SK-N-SH treated with all-trans-retinoic acid at 6 μM for 48 hours (cell line): ENCODE measurements around the gene DUSP16.

Experiments
- ATAC-seq: fragments of 200-7000 bp; cut with Tn5 transposase; 3 replicates; pipeline ENCODE4 v1.9.1; 2020; ENCODE audit warnings: mild to moderate bottlenecking, moderate library complexity
- ARNTL ChIP-seq: fragments of 450-650 bp; formaldehyde crosslinking; IDR thresholded peaks from 2 replicates; pipeline ENCODE4 v1.5.0; 2020; ENCODE audit warnings: low read depth, mild to moderate bottlenecking, moderate library complexity, borderline replicate concordance
- BACH2 ChIP-seq: fragments of 250-450 bp; sonication (Bioruptor Pico); IDR thresholded peaks from 2 replicates; pipeline ENCODE4 v1.9.0; 2021; ENCODE audit warnings: mild to moderate bottlenecking, borderline replicate concordance
- GLIS3 ChIP-seq: fragments of 250-450 bp; sonication (Bioruptor Pico); IDR thresholded peaks from 2 replicates; pipeline ENCODE4 v1.5.0; 2020; ENCODE audit warnings: mild to moderate bottlenecking, moderate library complexity
- ISL1 ChIP-seq: fragments of 250-450 bp; sonication (Bioruptor Pico); IDR thresholded peaks from 2 replicates; pipeline ENCODE4 v2.1.2; 2022; ENCODE audit warnings: mild to moderate bottlenecking, moderate library complexity
- OSR1 ChIP-seq: fragments of 250-450 bp; sonication (Bioruptor Pico); IDR thresholded peaks from 2 replicates; pipeline ENCODE4 v1.8.0; 2022; ENCODE audit warnings: moderate library complexity, mild to moderate bottlenecking, inconsistent platforms
- PPARA ChIP-seq: fragments of 250-450 bp; sonication (Bioruptor Pico); IDR thresholded peaks from 2 replicates; pipeline ENCODE4 v1.5.0; 2020; ENCODE audit warnings: mild to moderate bottlenecking, borderline replicate concordance
- RARB ChIP-seq: fragments of 250-450 bp; sonication (Bioruptor Pico); IDR thresholded peaks from 2 replicates; pipeline ENCODE4 v1.8.0; 2021; ENCODE audit warnings: mild to moderate bottlenecking, moderate library complexity
- TOX ChIP-seq: fragments of 250-450 bp; sonication (Bioruptor Pico); IDR thresholded peaks from 2 replicates; pipeline ENCODE4 v1.8.0; 2021; ENCODE audit warnings: mild to moderate bottlenecking, moderate library complexity, borderline replicate concordance
- ZNF70 ChIP-seq: fragments of 450-650 bp; formaldehyde crosslinking; IDR thresholded peaks from 2 replicates; pipeline ENCODE4 v1.5.0; 2020; ENCODE audit warnings: mild to moderate bottlenecking, moderate library complexity
- ZNF8 ChIP-seq: fragments of 450-650 bp; formaldehyde crosslinking; IDR thresholded peaks from 2 replicates; pipeline ENCODE4 v1.5.0; 2020; ENCODE audit warnings: mild to moderate bottlenecking, moderate library complexity
- TF ChIP-seq, protein P1 (sequence below): fragments of 250-450 bp; sonication (Bioruptor Pico); IDR thresholded peaks from 2 replicates; pipeline ENCODE4 v1.5.0; 2020; ENCODE audit warnings: mild to moderate bottlenecking, moderate library complexity
- TF ChIP-seq, protein P2 (sequence below): fragments of 250-450 bp; sonication (Bioruptor Pico); IDR thresholded peaks from 2 replicates; pipeline ENCODE4 v1.5.1; 2020; ENCODE audit warnings: low read depth, mild to moderate bottlenecking, moderate library complexity
- TF ChIP-seq, protein P3 (sequence below): fragments of 250-450 bp; sonication (Bioruptor Pico); IDR thresholded peaks from 2 replicates; pipeline ENCODE4 v1.5.1; 2021; ENCODE audit warnings: mild to moderate bottlenecking, moderate library complexity

The DUSP16 gene

DNA sequence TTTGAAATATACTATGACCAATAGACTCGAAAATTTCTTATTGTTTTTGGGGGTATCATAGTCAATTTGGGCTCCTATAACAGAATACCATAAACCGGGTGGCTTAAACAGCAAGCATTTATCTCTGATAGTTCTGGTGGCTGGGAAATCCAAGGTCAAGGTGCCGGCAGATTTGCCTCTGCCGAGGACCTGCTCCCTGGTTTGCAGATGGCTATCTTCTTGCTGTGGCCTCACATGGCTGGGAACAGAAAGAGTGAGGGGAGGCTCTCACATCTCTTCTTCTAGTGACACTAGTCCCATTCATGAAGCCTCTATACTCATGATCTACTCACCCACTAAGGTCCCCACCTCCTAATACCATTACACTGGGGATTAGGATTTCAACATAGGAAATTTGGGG is 135.1 kb downstream of the DUSP16 start:
- no peak for TF ChIP-seq ZNF8 (CRISPR knock-in tag)
- no peak for ATAC-seq

DNA sequence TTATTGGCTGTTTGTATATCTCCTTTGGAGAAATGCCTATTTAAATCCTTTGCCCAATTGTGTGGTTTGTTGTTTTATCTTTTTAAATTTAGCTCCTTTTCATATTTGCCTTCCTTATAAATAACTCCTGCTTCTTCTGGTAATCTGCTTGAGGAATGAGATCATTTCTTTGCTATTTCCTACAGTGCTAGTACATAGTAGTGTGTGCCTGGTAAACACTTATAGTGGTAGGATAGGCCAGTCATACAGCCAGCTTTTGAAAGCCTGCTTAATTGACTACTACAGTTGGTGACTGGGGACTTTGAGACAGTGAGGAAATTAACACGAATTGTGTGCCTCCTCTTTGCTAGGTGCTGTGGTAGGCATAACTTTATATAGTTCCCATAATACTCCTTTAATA is 137.0 kb downstream of the DUSP16 start:
- TF ChIP-seq, protein P1, sequence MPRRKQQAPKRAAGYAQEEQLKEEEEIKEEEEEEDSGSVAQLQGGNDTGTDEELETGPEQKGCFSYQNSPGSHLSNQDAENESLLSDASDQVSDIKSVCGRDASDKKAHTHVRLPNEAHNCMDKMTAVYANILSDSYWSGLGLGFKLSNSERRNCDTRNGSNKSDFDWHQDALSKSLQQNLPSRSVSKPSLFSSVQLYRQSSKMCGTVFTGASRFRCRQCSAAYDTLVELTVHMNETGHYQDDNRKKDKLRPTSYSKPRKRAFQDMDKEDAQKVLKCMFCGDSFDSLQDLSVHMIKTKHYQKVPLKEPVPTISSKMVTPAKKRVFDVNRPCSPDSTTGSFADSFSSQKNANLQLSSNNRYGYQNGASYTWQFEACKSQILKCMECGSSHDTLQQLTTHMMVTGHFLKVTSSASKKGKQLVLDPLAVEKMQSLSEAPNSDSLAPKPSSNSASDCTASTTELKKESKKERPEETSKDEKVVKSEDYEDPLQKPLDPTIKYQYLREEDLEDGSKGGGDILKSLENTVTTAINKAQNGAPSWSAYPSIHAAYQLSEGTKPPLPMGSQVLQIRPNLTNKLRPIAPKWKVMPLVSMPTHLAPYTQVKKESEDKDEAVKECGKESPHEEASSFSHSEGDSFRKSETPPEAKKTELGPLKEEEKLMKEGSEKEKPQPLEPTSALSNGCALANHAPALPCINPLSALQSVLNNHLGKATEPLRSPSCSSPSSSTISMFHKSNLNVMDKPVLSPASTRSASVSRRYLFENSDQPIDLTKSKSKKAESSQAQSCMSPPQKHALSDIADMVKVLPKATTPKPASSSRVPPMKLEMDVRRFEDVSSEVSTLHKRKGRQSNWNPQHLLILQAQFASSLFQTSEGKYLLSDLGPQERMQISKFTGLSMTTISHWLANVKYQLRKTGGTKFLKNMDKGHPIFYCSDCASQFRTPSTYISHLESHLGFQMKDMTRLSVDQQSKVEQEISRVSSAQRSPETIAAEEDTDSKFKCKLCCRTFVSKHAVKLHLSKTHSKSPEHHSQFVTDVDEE (CRISPR knock-in tag), result no peak
- no peak for TF ChIP-seq PPARA (CRISPR knock-in tag)
- no peak for TF ChIP-seq RARB (CRISPR knock-in tag)
- TF ChIP-seq, protein P2, sequence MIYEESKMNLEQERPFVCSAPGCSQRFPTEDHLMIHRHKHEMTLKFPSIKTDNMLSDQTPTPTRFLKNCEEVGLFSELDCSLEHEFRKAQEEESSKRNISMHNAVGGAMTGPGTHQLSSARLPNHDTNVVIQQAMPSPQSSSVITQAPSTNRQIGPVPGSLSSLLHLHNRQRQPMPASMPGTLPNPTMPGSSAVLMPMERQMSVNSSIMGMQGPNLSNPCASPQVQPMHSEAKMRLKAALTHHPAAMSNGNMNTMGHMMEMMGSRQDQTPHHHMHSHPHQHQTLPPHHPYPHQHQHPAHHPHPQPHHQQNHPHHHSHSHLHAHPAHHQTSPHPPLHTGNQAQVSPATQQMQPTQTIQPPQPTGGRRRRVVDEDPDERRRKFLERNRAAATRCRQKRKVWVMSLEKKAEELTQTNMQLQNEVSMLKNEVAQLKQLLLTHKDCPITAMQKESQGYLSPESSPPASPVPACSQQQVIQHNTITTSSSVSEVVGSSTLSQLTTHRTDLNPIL (CRISPR knock-in tag), result no peak
- TF ChIP-seq ZNF70 (CRISPR knock-in tag), result no peak
- TF ChIP-seq BACH2 (CRISPR knock-in tag), result no peak
- no peak for TF ChIP-seq ARNTL (CRISPR knock-in tag)
- TF ChIP-seq ISL1 (CRISPR knock-in tag), result no peak
- TF ChIP-seq, protein P3, sequence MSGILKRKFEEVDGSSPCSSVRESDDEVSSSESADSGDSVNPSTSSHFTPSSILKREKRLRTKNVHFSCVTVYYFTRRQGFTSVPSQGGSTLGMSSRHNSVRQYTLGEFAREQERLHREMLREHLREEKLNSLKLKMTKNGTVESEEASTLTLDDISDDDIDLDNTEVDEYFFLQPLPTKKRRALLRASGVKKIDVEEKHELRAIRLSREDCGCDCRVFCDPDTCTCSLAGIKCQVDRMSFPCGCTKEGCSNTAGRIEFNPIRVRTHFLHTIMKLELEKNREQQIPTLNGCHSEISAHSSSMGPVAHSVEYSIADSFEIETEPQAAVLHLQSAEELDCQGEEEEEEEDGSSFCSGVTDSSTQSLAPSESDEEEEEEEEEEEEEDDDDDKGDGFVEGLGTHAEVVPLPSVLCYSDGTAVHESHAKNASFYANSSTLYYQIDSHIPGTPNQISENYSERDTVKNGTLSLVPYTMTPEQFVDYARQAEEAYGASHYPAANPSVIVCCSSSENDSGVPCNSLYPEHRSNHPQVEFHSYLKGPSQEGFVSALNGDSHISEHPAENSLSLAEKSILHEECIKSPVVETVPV (CRISPR knock-in tag), result no peak
- TF ChIP-seq OSR1 (CRISPR knock-in tag), result no peak
- no peak for TF ChIP-seq TOX (CRISPR knock-in tag)
- TF ChIP-seq GLIS3, result no peak
- no peak; the same call in 2 of the 3 replicates for ATAC-seq

DNA sequence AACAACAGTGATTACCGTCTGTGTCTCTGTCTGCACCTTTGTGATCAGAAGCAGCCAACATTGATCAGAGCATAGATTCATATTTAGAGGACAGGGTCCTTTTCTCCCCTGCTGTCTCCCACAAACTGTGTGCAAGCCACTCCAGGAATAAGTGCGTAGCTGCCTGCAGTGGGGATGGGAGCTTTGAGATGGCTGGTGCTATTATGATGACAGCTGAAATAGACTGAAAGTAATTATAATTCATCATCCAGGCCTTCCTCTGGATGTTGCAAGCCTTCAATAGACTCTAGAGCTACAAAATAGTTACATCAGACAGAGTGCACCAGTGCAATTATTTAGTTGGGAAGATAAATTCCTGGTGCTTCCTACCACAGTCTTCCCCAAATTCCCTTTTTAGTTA is 137.7 kb downstream of the DUSP16 start:
- no peak for ATAC-seq
- TF ChIP-seq, protein P1 (CRISPR knock-in tag), result no peak
